B cell (primary cell): ENCODE data around the gene GABRR1. TPM values are rescaled to one million over a fixed set of nuclear protein-coding genes. Genes with fewer than 3 reads are reported as not detected.

Experiments used
- ATAC-seq: fragments of 200-7000 bp; cut with Tn5 transposase; one replicate; pipeline ENCODE4 v1.10.0; 2021; ENCODE audit warnings: low read depth, mild to moderate bottlenecking, moderate number of reproducible peaks, moderate library complexity
- CTCF ChIA-PET: fragments of 350-600 bp; sonication (Branson Sonifier 250); formaldehyde crosslinking; loops from one replicate; lab custom pipeline; 2021; ENCODE audit warnings: antibody characterized with exemption, inconsistent platforms; lab: Charles Lee
- POLR2A ChIA-PET: fragments of 350-600 bp; sonication (Branson Sonifier 250); formaldehyde crosslinking; loops from one replicate; lab custom pipeline; 2021; ENCODE audit warnings: antibody characterized with exemption; lab: Charles Lee
- DNase-seq: peaks from one replicate; pipeline ENCODE4 v3.0.0; 2013
- H2AFZ ChIP-seq: 2 replicates; pipeline ENCODE4 v1.6.1; 2012; ENCODE audit warnings: mild to moderate bottlenecking, low read depth, low read length; ENCODE audit not compliant: insufficient read depth, poor library complexity, severe bottlenecking
- H3K27ac ChIP-seq, 2 donors: 1 replicate in 1 of 2; 2 replicates in 1 of 2; pipeline ENCODE4 v1.5.1; 2012 to 2013; ENCODE audit warnings: low read length in 2 of 2, mild to moderate bottlenecking in 2 of 2, moderate library complexity in 1 of 2
- H3K27me3 ChIP-seq, 4 experiments: fragments of 200-600 bp in 1 of 4; sonication (generic) in 1 of 4; replicated peaks in 1 of 4; 1 replicate in 2 of 4; 2 replicates in 2 of 4; pipeline versions ENCODE4 v1.6.1 to v1.7.0; 2013 to 2016; ENCODE audit warnings: low read length in 3 of 4, mild to moderate bottlenecking in 2 of 4, mixed read lengths in 1 of 4, moderate library complexity in 1 of 4; ENCODE audit not compliant: insufficient read depth in 4 of 4, control insufficient read depth in 3 of 4; ENCODE audit errors: control extremely low read depth in 1 of 4
- H3K36me3 ChIP-seq, 2 experiments: replicated peaks in 1 of 2; 1 replicate in 1 of 2; 2 replicates in 1 of 2; pipeline versions ENCODE4 v1.6.1 to v1.7.1; 2013; ENCODE audit warnings: low read length in 1 of 2; ENCODE audit not compliant: insufficient read depth in 2 of 2, control insufficient read depth in 1 of 2; ENCODE audit errors: control extremely low read depth in 1 of 2, extremely low read depth in 1 of 2
- H3K4me1 ChIP-seq, 2 donors: fragments of 200-600 bp in 1 of 2; sonication (generic) in 1 of 2; 1 replicate in 1 of 2; 2 replicates in 1 of 2; pipeline versions ENCODE4 v1.5.1 to v1.6.1; 2013 to 2017; ENCODE audit warnings: low read length in 2 of 2; ENCODE audit not compliant: control insufficient read depth in 2 of 2, insufficient read depth in 2 of 2
- H3K4me2 ChIP-seq: replicated peaks from 2 replicates; pipeline ENCODE3; 2012; ENCODE audit warnings: mild to moderate bottlenecking, low read depth, low read length; ENCODE audit not compliant: poor library complexity, severe bottlenecking
- H3K4me3 ChIP-seq, 5 experiments: fragments of 200-600 bp in 1 of 5; sonication (generic) in 1 of 5; 1 replicate in 3 of 5; 2 replicates in 2 of 5; pipeline versions ENCODE4 v1.5.1 to v1.7.0; 2011 to 2016; ENCODE audit warnings: low read length in 4 of 5, mild to moderate bottlenecking in 4 of 5, low read depth in 2 of 5, control low read depth in 1 of 5, moderate library complexity in 1 of 5; ENCODE audit not compliant: insufficient read depth in 1 of 5; ENCODE audit errors: control extremely low read depth in 1 of 5, extremely low read depth in 1 of 5
- H3K79me2 ChIP-seq: fragments of 200-600 bp; sonication (generic); one replicate; pipeline ENCODE4 v1.6.0; 2016; ENCODE audit warnings: low read length; ENCODE audit not compliant: control insufficient read depth, insufficient read depth
- H3K9ac ChIP-seq: fragments of 200-600 bp; sonication (generic); 2 replicates; pipeline ENCODE4 v1.6.1; 2017; ENCODE audit warnings: mild to moderate bottlenecking, low read length, moderate library complexity
- H3K9me3 ChIP-seq, 3 donors: one replicate each; pipeline versions ENCODE4 v1.6.1 to v1.7.1; 2013; ENCODE audit warnings: low read length in 2 of 3; ENCODE audit not compliant: control insufficient read depth in 2 of 3, insufficient read depth in 1 of 3; ENCODE audit errors: control extremely low read depth in 1 of 3
- H4K20me1 ChIP-seq: 2 replicates; pipeline ENCODE4 v1.6.0; 2012; ENCODE audit warnings: mild to moderate bottlenecking, low read length; ENCODE audit not compliant: insufficient read depth, control insufficient read depth, poor library complexity, severe bottlenecking
- H3K27ac Mint-ChIP-seq: one replicate; pipeline ENCODE4 v1.8.0; 2021; ENCODE audit warnings: mixed read lengths
- H3K27me3 Mint-ChIP-seq: one replicate; pipeline ENCODE4 v1.8.0; 2021; ENCODE audit warnings: mixed read lengths
- H3K4me1 Mint-ChIP-seq: one replicate; pipeline ENCODE4 v1.8.0; 2021; ENCODE audit warnings: mixed read lengths
- H3K4me3 Mint-ChIP-seq: one replicate; pipeline ENCODE4 v1.8.0; 2021; ENCODE audit warnings: mixed read lengths
- H3K9me3 Mint-ChIP-seq: one replicate; pipeline ENCODE4 v1.8.0; 2022; ENCODE audit warnings: mixed read lengths; ENCODE audit not compliant: insufficient read depth
- EZH2 ChIP-seq: IDR thresholded peaks from 2 replicates; pipeline ENCODE4 v1.6.1; 2012; ENCODE audit warnings: borderline replicate concordance, low read depth, mild to moderate bottlenecking, moderate library complexity, low read length; ENCODE audit not compliant: insufficient read depth, poor library complexity, severe bottlenecking
- WGBS: methylation state at CpG from one replicate; pipeline ENCODE4 v1.1.5; 2013; ENCODE audit warnings: missing lambda C conversion rate; ENCODE audit not compliant: insufficient coverage; 5-methylcytosine and 5-hydroxymethylcytosine counted together
- intact Hi-C: fragments of 100-400 bp; cut with micrococcal nuclease; formaldehyde crosslinking; loops from one replicate; pipeline ENCODE4 v1.10.0; 2022
- polyA plus RNA-seq: library from polyadenylated mRNA; depleted of rRNA; stranded (reverse); fragments of >200 nt; gene quantifications from 2 replicates; pipeline ENCODE4 v1.2.3, GENCODE V29; 2012
- total RNA-seq, 2 donors: library from RNA; stranded (reverse); fragments of 120-200 nt in 1 of 2; gene quantifications; 1 replicate in 1 of 2; 2 replicates in 1 of 2; pipeline versions ENCODE4 v1.2.3 to v1.2.4, GENCODE V29; 2013 to 2022
- TF ChIP-seq, protein P1 (sequence below): fragments of 200-600 bp; IDR thresholded peaks from one replicate; pipeline ENCODE4 v1.8.0; 2022; ENCODE audit warnings: antibody characterized with exemption, mild to moderate bottlenecking

The GABRR1 gene
- total and polyA plus RNA-seq, 2 donors (not counting 1 experiment from before 2014, with no cell fraction given), result not detected

DNA sequence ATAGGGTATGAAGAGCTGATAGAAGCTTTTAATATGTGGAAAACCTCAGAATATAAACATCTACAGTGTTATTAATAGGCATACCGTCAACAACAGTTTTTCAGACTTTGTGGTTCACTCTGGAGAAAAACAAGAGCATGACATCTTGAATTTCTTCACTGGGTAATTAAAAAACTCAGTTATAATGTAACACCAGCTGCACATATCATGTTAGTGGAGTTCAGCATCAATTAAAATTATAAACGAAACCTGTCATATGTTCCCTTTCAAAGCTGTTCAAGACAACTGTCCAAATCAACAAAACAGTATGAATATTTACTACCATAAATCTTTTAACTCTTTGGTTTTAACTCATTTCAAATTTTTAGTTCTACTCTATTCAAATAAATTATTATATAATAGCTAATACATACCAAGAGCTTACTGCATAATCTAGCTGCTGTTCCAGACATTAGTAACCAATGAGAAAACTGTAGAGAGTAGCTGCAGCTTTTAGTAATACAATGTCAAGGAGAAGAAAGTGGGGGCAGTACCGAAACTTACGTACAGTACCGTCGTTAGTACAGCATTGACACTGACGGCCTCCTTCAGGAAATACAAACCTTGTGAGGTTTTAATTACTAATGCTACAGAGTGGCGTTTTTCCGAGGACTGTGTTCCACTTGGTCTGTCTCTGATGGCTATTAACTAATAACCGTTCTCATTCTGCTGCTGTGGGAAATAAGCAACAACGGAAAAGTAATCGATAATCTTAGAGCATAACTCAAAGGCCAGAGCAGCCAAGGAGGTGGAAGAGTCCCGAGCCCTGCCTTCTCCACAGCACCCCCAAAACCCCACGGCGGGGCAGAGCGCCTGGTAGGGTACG, 71.8 kb downstream of the GABRR1 start:
- Mint-ChIP-seq H3K4me1 (peaks cover 28% of the 10 kb centered on the region), H3K27me3 (no peaks in the 10 kb centered on the region), H3K9me3 (no peaks in the 10 kb centered on the region), H3K4me3 (peak overlapping the region; percentile 95), H3K27ac (peak overlapping the region; percentile 94)
- DNase-seq (peak; percentile 76), ATAC-seq (peak; percentile 63)
- H3K27ac ChIP-seq, result peak overlapping the region; percentile 87 to 88
- peaks cover 14% of the 10 kb centered on the region for H3K79me2 ChIP-seq
- no peaks in the 10 kb centered on the region for H3K27me3 ChIP-seq
- ChIA-PET POLR2A (interaction anchor here (0.6 to 2.8 kb wide), 2 partner anchors 64 to 70 kb away, joined by 4 to 40 read pairs; partner anchors contain the start of gene PNRC1), CTCF (interaction anchor here (0.9 to 2.1 kb wide), 9 partner anchors 10 to 226 kb away, joined by 3 to 8 read pairs (median 4); partner anchors contain the start of gene PNRC1)
- intact Hi-C loops, result loop anchor here (5.0 kb wide), 2 partner anchors 492 to 1443 kb away; partner anchors contain the start of genes AKIRIN2 and LYRM2
- no peak for TF ChIP-seq EZH2
- TF ChIP-seq, protein P1, sequence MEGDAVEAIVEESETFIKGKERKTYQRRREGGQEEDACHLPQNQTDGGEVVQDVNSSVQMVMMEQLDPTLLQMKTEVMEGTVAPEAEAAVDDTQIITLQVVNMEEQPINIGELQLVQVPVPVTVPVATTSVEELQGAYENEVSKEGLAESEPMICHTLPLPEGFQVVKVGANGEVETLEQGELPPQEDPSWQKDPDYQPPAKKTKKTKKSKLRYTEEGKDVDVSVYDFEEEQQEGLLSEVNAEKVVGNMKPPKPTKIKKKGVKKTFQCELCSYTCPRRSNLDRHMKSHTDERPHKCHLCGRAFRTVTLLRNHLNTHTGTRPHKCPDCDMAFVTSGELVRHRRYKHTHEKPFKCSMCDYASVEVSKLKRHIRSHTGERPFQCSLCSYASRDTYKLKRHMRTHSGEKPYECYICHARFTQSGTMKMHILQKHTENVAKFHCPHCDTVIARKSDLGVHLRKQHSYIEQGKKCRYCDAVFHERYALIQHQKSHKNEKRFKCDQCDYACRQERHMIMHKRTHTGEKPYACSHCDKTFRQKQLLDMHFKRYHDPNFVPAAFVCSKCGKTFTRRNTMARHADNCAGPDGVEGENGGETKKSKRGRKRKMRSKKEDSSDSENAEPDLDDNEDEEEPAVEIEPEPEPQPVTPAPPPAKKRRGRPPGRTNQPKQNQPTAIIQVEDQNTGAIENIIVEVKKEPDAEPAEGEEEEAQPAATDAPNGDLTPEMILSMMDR, result no peak
- peak overlapping the region; percentile 93 for H2AFZ ChIP-seq
- peak overlapping the region; percentile 76 for H3K9ac ChIP-seq
- no peaks in the 10 kb centered on the region for H3K9me3 ChIP-seq
- 0% methylated on average over 12 of the region's 17 CpGs for WGBS
- H3K36me3 ChIP-seq, result no peaks in the 10 kb centered on the region
- H3K4me1 ChIP-seq, result peaks cover 9 to 11% of the 10 kb centered on the region in 2 donors
- peak overlapping the region; percentile 75 for H3K4me2 ChIP-seq
- peak overlapping the region; percentile 65 to 85 (median 73) for H3K4me3 ChIP-seq
- no peaks in the 10 kb centered on the region for H4K20me1 ChIP-seq
